Retinal pigment epithelial cell (primary cell): Measurements from ENCODE around the gene POLR2B.

Experiments used
- DNase-seq: peaks from one replicate; pipeline ENCODE4 v3.0.0-alpha.2; 2010; ENCODE audit warnings: low read depth
- H3K4me3 ChIP-seq: 2 replicates; pipeline ENCODE4 v1.5.1; 2011; ENCODE audit warnings: mild to moderate bottlenecking, low read length, control low read depth, moderate library complexity
- TF ChIP-seq, protein P1 (sequence below): conservative IDR thresholded peaks from 2 replicates; pipeline ENCODE4 v1.5.1; 2011; ENCODE audit warnings: low read depth, low read length, control low read depth, inconsistent platforms

The POLR2B gene

DNA sequence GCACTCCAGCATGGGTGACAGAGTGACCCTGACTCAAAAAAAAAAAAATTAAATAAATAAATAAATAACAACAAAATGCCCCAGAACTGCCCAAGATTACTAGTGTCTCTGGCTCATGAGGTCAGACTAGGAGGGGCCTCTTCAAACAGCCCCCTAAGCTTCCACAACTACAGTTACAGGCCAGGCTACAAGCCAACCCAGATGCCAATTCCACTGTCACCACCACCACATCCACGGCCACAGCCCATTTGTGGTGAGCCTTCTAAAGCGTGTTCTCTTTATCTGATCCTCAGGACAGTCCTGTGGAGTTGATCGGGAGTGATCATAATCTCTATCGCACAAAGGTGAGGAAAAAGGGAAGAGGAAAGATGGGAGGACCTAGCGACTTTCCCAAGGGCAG, 94.9 kb downstream of the POLR2B start:
- TF ChIP-seq, protein P1, sequence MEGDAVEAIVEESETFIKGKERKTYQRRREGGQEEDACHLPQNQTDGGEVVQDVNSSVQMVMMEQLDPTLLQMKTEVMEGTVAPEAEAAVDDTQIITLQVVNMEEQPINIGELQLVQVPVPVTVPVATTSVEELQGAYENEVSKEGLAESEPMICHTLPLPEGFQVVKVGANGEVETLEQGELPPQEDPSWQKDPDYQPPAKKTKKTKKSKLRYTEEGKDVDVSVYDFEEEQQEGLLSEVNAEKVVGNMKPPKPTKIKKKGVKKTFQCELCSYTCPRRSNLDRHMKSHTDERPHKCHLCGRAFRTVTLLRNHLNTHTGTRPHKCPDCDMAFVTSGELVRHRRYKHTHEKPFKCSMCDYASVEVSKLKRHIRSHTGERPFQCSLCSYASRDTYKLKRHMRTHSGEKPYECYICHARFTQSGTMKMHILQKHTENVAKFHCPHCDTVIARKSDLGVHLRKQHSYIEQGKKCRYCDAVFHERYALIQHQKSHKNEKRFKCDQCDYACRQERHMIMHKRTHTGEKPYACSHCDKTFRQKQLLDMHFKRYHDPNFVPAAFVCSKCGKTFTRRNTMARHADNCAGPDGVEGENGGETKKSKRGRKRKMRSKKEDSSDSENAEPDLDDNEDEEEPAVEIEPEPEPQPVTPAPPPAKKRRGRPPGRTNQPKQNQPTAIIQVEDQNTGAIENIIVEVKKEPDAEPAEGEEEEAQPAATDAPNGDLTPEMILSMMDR = no peak
- H3K4me3 ChIP-seq = no peak overlapping the region
- no peak for DNase-seq

DNA sequence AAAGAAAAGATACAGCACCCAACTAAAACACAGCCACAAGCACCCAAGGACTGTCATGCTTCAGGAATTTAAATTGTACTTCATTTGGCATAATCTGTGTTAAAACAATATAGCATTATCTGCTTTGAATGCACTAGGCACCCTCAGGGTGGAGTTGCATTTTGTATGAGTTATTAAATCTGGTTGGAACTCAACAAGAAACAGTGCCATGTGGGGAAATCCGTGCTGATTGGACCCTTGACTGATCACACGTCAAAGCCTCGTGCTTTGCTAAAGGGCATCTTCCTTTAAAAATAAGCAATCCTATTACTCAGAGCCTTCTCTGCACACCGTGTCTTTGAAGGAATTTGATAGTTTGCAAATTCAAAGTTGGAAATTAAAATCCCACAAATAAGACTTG, 96.0 kb downstream of the POLR2B start:
- TF ChIP-seq, protein P1 = no peak
- H3K4me3 ChIP-seq = no peak overlapping the region
- DNase-seq = peak; percentile 96

DNA sequence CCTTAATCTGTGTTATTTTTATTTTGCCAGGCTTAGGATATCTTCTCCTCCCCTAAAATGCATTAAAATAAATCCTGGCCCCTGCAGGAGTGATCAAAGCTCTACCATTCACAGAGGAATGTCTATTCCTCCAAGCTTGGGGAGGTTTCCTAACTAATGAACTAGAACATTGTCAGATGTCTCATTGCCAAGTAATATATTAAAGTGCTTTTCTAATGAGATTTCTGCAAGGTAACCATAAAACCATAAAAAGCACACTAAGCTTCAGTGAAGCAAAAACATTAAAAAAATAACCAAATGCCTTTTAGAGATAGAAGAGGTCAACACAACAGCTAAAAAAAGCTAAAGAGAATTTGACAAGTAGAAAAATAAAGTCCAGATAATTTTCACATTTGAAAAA, 96.7 kb downstream of the POLR2B start:
- TF ChIP-seq, protein P1 = no peak
- peak; percentile 72 for DNase-seq
- no peak overlapping the region for H3K4me3 ChIP-seq

GRCh38 chr4:57076646-57077045, 98.0 kb downstream of the POLR2B start:
- DNase-seq = no peak
- H3K4me3 ChIP-seq = no peak overlapping the region
- TF ChIP-seq, protein P1 = no peak

GRCh38 chr4:57077550-57078343, 99.1 kb downstream of the POLR2B start:
- TF ChIP-seq, protein P1 = no peak
- DNase-seq = peak; percentile 64
- H3K4me3 ChIP-seq = no peak overlapping the region

DNA sequence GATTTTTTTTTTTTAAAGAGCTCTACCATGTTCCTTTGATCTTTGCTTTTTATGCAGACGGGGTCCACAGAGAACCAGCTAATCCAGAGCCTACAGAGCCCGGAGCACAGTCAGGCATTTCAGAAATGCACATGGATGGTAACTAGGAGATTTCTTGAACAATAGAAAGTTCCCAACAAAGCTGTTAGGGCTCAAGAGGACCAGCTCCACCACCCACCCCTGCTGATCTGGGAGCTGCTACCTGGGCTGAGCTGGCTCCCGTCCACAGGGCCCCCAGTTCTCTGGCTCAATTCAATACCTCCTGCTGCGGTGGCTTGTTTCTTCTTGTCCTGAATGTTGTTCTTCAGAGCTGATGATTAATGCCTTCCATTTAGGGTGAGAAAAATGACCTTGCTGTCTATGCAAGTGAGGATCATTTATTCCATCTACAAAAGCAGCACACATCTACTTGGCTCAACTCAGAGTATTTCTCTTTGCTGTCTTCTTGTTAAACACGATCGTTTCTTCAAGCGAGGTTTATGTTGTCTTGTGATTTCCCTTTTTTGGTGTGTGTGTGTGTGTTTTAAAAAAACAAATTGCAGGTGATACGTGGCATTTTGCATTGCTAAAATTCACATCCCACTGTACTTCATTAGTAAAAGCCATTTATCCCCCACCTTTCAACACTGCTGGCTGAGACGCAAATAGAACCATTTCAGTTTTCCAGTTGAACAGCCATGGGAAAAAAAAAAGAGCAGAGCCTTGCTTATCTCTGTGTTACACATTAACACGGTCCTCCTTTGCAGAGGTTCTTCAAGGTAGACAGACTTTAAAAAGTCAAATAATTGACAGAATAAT, 100.2 kb downstream of the POLR2B start:
- TF ChIP-seq, protein P1 = no peak
- no peak overlapping the region for H3K4me3 ChIP-seq
- DNase-seq = peak; percentile 59
